ENCODE data around the gene MAP4K4.
"Not testable (repeated sequence)": the region's sequence is repeated elsewhere in the genome, so short reads cannot be mapped to it uniquely, and the experiment has no call there.

Gene MAP4K4

DNA sequence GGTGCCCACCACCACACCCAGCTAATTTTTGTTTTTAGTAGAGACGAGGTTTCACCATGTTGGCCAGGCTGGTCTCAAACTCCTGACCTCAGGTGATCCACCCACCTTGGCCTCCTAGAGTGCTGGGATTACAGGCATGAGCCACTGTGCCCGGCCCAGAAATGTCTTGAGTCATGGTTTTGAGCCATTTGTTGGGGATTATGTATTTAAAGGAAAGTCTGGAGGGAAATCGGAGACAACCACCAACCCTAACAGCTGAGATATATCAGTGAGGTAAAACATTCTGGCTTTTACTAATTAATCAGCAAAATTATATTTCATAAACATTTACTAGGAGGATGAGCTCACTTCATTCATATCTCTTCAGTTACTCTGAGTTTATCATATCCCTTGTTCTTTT lies 72.2 kb downstream of the MAP4K4 start:
- DNase-seq: not testable (repeated sequence)

DNA sequence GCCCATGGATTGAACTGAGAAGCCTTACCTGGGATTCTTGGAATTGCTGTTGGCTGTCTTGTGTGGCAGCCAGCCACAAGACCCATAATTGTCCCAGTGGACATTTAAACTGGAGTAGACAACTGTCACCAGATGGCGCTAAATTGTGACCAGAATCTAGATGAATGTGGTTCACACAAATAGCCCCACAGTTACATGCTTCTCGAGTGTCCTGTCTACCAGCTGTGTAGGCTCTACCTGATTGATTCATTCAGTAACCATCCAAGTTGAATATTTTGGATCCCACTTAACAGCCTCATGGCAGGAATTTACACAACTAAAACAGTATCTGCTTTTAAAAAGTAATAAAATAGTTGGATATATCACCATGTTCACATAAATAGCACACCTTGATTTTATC lies 73.2 kb downstream of the MAP4K4 start:
- peak; percentile 53 to 65 (median 55) for DNase-seq

DNA sequence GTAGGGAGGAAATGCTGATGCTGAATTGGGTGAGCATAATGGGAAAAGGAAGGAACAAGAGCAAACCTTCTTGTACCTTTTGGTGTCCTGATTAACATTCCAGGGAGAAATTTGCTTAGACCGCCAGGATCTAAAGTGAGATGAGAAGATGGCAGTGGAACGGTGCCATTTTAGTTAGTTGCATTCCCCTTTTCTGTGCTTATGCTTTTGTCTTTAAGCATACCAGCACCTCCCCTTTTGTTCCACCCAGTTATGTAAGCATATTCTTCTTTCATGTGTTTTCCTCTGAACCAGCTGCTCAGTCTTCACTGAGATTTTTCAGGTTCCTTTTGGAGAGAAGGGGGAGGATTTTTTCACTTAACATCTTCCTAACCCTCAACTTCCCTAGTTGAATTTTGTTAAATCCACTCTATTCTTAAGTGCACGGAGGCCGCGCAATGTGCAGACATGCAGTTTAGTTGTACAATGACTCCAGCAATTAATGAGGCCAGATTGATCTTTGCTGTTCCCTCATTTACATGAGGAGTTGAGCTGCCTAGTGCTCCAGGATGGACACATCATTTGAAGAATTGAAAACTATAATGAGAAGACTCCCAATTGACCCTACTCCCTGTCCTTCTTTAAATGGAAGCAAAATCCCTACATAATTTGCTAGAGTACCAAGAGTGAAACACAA lies 73.9 kb downstream of the MAP4K4 start:
- DNase-seq: no peak

DNA sequence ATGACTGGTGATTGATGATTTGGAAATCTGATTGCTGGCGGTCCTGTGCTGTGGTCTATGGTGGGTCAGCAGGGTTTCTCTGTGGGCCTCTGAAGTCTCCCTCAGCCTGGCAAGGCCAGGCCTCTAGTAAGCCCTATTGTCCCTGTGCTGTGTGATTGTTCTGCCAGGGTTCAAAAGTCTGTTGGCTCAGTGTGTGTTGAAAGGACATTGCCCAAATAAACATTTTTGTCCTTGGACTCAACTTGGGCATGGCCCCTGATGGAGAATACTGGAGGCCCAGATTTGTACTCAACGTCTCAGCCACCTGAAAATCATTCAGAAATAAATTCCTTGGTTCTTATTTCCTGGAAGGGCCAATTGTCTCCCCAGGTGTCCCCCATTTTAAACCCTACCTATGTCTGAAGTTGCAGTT lies 74.4 kb downstream of the MAP4K4 start:
- no peak for DNase-seq

DNA sequence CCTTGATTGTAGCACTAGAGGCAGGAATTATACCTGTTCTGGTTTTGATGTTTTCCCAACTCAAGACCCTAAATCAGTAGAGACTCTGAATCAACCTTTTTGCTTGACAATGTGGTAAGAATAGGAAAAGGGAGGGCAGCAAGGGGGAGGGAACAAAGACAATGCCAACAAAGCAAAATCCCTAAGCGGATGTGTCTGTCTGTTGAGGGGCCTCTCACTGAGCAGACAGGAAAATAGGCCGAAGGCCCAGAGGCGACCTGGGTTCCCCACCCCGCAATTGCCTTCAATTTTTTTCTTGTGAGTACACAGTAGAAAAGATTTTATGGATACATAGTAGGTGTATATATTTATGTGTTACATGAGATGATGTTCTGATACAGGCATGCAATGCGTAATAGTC lies 75.6 kb downstream of the MAP4K4 start:
- no peak for DNase-seq

DNA sequence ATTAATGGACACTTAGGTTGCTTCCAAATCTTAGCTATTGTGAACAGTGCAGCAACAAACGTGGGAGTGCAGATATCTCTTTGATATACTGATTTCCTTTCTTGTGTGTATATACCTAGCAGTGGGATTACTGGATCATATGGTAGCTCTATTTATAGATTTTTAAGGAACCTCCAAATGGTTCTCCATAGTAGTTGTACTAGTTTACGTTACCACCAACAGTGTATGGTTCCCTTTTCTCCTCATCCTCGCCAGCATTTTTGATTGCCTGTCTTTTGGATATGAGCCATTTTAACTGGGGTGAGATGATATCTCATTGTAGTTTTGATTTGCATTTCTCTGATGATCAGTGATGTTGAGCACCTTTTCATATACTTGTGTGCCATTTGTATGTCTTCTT lies 76.5 kb downstream of the MAP4K4 start:
- peak; percentile 39 to 73 (median 57) for DNase-seq

DNA sequence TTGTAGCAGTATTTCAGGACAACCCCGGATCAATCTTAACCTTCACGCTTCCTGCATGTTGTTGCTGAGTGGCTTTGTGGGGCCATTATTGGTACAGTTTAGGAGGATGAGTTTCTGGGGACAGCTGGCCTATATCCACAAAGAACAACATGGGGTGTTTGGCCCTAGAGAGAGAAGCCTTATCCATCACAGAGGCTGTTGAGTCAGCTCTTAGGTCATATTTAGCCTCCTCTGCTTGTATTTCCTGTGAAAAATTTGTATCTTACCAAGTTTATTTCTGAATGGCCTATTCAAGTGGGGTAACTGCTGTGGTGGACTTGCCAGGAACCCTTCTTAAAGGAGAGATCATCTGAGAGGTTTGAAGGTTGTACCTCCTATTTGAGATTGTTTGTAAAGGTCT lies 77.6 kb downstream of the MAP4K4 start:
- no peak for DNase-seq

DNA sequence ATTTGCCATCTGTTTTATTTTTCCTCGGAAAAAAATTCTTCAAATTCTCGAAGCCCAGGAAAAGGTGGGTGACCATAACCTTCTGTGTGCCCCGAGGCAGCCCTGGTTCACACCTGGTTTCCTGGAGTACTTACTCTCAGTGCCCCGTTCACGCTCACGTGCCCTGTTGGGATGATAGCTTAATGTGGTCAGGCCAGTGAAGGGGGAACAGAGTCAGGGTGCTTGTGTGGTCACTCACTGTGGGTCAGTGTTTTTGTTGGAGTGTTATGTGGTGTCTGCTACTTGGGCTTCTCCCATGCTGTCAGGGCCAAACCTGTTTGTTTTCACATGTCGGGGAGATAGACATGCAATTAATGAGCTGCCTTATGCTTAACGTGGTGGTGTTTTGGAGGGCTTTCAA lies 78.1 kb downstream of the MAP4K4 start:
- no peak for DNase-seq

DNA sequence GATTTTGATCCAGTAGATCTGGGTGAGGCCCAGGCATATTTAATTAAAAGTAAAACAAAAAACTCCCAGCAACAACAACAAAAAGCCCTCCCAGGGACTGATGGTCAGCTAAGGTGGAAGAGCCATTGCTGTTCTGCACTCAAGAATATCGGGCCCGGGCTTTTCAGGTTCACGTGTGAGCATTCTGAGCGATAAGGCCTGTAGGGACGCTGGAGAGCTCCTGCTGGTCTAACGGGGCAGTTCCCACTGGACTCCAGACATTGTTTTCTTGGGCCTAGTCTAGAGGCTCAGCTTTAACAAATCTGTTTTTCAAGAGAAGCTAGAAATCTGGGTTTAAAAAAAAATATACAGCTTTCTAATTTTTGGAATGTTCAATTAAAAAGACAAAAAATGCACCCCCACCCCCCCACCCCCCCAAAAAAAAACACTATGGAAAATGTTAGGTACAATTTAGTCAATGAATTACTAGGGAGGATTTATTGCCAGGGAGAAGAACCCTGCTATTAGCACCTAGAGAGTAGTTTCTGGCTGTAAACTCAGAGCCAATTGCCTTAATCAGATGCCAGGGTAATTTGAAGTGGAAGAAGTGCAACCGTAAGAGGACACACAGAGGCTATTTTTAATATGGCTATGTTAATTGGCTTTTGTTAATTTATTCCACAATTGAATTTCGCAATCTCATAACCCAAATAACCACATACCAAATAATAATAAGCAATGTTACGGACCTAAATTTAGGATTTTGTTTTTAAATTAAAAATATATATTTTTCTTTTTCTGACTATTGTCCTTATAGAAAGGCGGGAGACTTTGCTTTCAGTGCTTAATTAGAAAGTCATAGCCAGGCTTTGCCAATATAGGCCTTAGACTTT lies 78.9 kb downstream of the MAP4K4 start:
- no peak for DNase-seq

DNA sequence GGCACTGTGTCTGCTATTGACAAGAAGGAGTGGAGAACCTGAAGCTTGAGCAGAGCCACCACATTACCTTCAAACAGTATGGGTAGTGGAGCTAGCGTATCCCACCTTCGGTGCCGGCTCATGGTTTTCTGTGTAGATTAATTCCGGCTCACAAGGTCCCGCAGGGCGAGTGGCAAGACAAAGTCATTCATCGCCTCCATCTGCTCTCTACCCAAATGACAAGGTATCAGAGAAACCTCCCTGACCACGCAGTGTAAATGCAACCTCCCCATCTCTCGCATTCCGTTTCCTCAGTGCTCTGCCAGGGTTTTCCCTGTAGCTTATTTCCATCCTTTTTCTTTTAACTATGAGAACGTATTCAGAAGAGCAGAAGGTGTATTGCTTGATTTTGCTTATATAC lies 79.8 kb downstream of the MAP4K4 start:
- DNase-seq: no peak

DNA sequence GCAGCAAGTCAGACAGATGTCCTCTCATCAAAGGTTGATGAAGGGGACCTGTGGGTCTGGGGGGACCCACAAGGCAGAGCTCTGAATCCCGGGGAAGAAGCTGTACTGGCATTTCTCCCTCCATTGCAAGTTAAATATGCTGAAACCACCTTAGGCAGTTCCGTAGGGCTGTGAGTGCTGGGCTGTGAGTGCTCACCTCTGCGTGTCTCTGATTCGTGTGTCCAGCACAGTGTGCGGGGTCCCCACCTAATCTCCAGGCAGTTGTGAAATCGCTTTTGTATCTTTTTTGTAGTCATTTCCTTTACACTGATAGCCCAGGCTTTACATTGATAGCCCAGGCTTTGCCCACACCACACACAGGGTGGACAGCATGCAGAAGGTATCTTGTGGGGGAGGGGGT lies 80.6 kb downstream of the MAP4K4 start:
- DNase-seq: no peak

DNA sequence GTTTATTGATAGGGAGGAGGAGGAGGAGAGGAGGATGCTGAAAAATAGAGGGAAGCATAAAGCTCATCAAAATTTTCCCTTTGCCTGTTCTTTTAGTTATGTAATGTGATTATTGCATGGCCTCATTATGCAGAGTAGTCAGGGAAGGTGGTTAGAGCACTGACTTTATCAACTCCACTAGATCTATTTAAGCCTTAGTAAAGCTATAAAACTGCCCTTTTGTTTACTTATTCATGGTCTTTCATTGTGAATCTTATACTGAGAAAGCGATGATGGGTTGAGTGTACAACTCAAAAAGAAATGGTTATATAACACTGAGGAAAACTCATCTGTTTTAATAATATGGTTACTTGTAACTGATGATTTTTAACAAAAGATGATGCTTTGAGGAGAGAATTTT lies 81.7 kb downstream of the MAP4K4 start:
- DNase-seq: no peak

DNA sequence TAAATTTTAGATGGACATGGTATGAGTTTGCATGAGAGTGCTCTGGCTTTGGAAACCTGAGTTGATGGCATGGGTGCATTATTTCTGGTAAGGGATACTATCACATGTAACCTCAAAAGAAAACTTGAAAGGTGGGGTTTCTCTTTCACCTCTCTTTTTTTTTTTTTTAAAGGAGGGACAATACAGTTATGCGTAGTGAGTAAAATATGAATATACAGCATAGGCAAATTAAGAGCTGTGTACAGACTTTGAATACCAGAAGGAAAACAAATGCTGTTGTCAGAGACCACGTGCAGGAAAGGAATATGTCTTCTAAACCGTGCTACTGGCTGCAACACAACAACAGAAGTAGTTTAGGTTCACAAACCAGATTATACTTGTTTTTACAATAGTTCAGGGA lies 82.1 kb downstream of the MAP4K4 start:
- no peak for DNase-seq

DNA sequence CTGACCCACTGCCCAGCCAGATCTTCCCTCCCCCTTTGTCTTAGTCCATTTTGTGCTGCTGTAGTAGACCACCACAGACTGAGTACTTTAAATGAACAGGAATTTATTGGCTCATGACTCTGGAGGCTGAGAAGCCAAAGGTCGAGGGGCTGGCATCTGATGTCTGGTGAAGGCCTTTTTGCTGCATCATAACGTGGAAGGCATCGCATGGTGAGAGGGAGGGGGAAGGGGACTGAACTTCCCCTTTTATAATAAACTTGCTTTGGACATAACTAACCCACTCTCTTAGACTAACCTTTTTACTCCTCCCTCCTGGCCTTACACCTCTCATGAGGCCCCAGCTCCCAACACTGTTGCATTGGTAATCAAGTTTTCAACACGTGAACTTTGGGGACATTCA lies 83.8 kb downstream of the MAP4K4 start:
- peak; percentile 68 to 80 (median 71) for DNase-seq

DNA sequence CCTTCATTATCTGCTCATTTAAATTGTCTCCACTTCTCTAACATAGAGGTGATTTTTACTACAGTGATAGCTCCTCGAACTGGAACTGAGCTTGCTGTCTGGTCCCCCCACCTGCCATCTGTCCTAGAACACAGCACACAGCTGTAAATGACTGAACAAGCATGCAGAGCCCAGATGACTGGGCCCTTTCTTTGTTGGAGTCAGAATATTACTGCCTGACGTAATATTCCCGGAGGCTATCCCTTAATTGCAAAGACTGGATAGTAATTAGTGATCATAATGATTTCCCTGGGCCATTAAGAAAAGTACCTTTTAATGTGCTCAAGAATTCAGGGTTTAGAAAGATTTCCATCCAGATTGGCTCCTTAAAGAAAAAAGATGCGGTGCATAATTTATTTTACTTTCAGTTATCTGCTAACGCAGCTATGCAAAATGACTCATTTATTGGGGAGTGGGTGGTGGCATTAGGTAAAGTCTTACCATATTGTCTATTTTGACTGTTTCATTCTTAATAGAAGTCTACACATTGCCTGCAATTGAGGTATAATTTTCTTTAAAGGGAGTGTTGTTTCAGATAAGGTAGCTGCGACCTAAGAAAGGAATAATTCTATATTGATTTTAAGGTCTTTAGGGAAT lies 84.4 kb downstream of the MAP4K4 start:
- DNase-seq: no peak

DNA sequence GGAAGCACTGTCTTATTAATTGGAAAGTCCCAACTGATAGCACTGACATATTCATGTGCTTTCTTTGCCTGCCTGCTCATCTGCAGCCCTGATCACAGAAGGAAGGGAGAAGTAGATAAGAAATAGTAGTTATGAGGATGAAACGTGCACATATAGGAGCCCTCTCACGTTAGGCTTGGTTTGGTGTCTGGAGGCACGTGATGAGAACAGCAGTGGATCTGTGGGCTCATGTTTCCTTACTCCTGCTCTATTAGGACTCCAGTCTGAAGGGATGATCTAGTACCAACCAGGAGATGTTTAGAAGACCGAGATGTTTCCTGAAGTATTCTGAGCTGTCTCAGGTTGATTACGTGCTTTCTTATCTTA lies 84.9 kb downstream of the MAP4K4 start:
- no peak for DNase-seq

DNA sequence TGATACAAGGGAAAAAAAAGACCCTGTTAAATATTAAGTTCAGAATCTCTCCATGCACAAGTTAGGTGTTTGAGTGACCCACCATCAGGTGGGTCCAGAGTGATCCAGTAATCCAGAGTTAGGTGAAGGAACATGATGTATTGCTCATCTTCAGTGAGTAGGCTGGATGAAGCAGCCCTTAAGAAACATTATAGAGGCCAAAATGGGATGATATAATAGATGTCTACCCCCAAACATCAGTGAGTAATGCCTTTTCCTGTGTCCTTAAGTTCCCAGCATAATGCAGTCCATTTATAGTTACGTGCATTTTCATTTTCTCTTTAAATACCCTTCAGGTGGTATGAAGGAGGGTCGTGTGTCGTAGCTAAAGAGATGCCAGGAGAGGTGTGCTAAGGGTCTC lies 89.6 kb downstream of the MAP4K4 start:
- peak in 1 of 4 experiments; percentile 22 for DNase-seq

DNA sequence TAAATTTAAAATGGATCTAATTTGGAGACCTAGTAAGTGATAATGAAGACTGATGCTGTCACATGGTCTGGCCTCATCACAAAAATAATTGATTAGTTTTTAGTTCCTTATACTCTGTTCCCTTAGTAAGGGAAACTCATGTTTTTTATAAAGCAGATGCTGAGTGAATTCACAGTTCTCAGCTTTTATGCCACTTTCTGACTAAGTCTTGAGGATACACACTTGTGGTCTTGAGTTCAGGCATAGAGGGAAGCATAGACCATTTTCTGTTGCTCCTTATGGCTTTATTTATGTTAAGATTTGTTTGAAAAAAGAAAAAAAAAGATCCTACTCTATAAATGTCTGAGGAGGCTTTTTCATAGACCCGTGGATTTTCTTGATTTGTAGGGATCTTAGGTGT lies 91.1 kb downstream of the MAP4K4 start:
- no peak for DNase-seq

DNA sequence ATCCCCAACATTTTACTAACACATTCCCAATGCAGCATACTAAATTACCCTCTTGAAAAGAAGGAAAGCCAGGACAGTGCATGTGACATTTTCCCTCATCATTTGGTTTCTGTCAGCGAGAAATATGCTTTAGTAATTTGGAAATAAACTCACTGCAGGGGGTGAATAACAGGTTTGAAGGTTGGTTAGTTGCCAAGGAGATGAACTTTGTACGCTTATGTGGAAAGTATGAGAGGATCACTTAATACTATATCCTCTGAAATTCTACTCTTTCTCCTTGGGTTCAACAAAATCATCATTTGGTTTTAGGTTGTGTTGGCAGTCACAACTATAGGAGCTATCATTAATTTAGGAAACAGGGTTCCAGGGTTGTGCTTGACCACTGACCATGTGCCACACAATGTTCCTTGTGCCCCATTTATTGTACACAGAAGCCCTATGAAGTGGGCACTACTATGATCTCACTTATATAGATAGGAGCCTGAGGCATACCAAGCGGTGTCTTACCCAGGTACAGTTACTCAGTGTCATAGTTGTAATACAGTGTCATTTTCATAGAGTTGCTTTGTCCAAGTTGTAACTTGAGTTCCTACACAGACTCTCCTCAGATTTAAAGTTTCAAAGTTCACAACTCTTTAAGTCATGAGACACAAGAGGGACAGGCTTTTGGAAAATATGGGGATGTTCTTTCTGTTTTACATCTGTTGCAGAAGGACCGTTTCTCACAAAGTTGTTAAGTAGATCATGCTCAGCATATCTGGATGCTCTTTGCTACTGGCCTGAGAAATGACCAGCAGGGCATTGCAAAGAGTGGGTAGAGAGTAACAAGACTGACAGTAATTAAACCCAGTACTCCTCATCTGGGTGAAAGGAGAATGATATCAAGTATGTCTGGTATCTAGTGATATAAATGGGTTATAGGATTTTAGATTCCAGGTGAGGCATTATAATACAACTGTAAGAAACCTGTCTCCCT lies 91.8 kb downstream of the MAP4K4 start:
- no peak for DNase-seq

DNA sequence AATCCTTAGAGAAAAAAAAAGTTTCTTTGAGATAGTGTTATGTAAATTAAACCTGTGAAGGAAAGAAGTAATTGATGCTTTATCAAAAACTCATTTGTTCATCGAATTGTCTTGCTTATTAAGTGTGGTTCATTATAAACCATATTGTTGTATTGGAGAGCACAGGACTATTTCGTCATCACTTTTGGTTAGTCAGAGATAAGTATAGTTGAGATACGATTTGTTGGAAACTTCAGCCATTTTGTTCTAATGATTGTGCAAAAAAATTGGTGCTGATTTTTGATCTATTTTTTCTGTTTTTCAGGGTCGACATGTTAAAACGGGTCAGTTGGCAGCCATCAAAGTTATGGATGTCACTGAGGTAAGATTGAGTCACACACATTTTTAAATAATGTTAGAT lies 92.9 kb downstream of the MAP4K4 start:
- no peak for DNase-seq

DNA sequence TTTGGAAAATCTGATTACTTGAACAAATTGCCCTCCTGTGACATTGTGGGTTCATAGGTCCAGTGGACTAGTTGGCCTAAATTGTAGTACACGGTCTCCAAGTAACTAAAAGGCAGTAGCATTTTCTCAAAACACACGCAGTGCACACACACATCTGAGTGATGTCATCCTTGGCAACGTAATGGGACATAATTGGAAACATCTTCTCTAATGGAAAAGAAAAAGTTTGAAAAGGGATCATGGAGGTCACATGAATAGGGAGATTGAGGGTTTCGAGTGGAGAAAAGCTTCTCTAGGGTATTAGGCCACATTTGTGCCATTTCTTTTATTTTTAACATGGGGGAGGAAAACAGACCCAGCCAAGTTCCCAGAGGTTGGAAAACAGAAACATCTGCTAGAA lies 93.3 kb downstream of the MAP4K4 start:
- DNase-seq: no peak

DNA sequence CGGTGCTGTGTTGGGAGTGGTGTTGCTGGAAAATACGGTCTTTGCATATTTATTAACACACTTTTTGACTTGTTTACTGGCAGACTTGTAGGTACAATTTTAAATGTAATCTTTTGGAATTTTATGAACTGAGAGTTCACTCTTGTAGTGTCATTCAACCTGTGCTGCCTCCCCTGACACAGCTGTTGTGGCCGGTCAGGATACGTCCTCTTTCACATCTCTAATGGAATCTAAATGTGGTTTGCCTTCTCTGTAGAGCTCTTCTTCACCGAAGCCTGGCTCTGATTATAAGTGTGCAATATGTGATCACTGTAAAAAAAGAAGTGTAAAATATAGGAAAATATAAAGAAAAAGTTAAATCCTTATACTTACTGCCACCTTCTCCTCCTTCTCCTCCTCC lies 94.7 kb downstream of the MAP4K4 start:
- no peak for DNase-seq

Data from suppressor macrophage (primary cell).